RWPE1 (cell line): ENCODE data around the gene PALLD.

Experiments used
- CTCF ChIA-PET: fragments of 350-600 bp; sonication (Branson Sonifier 250); formaldehyde crosslinking; extraction: SDS; loops from one replicate; lab custom pipeline; 2021; lab: Yijun Ruan, JAX
- POLR2A ChIA-PET: fragments of 400-600 bp; formaldehyde crosslinking; extraction: SDS; loops from one replicate; lab custom pipeline; 2020; ENCODE audit warnings: antibody characterized with exemption; ENCODE audit not compliant: low non-redundant PET; lab: Yijun Ruan, JAX
- DNase-seq: peaks from one replicate; pipeline ENCODE4 v3.0.0; 2012; ENCODE audit warnings: low spot score
- H3K27ac ChIP-seq: fragments of 450-650 bp; 2 replicates; pipeline ENCODE4 v1.5.1; 2017
- TF ChIP-seq, protein P1 (sequence below): fragments of 450-650 bp; conservative IDR thresholded peaks from 2 replicates; pipeline ENCODE4 v1.5.1; 2017; ENCODE audit warnings: low read depth, mild to moderate bottlenecking

Gene PALLD

DNA sequence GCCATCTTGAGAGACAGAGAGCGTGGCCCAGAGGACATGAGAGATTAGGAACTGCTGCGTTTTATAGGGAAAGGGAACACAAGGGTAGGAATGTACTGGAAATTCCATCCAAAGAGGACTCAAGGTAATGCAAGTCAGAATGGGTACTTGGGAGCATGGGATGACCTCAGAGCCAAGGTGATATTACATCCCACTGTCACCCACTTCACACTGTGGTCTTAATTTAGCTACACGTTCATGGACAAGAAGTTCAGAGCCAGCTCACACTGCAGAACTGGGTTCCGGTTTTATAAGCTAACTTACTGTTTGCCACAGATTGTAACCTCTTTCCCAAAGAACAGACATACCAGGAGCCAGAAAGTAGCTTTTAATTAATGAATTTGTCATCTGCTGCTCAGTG lies 268.5 kb downstream of the PALLD start:
- CTCF ChIA-PET, result no interaction called here
- DNase-seq, result no peak
- POLR2A ChIA-PET, result no interaction called here
- TF ChIP-seq, protein P1, sequence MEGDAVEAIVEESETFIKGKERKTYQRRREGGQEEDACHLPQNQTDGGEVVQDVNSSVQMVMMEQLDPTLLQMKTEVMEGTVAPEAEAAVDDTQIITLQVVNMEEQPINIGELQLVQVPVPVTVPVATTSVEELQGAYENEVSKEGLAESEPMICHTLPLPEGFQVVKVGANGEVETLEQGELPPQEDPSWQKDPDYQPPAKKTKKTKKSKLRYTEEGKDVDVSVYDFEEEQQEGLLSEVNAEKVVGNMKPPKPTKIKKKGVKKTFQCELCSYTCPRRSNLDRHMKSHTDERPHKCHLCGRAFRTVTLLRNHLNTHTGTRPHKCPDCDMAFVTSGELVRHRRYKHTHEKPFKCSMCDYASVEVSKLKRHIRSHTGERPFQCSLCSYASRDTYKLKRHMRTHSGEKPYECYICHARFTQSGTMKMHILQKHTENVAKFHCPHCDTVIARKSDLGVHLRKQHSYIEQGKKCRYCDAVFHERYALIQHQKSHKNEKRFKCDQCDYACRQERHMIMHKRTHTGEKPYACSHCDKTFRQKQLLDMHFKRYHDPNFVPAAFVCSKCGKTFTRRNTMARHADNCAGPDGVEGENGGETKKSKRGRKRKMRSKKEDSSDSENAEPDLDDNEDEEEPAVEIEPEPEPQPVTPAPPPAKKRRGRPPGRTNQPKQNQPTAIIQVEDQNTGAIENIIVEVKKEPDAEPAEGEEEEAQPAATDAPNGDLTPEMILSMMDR, result no peak
- no peak overlapping the region for H3K27ac ChIP-seq

DNA sequence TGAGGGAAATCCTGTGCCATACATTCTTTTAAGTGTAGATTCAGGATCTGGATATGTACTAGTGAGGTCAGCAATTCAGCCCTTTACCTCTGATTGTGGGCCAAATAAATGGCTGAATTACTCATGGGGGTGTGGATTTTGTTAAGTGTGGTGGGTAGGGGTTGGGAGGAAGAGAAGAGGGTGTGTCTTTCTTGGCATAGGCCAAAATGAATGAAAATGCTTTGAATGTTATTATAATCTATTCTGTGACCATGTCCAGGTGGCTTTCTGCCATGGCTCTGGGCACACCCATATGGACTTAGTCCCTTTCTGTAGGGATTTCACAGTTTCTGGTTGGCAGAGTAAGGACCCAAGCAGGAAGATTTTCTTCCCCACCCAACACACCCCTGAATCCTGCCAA lies 268.9 kb downstream of the PALLD start:
- CTCF ChIA-PET, result no interaction called here
- TF ChIP-seq, protein P1, result no peak
- POLR2A ChIA-PET, result no interaction called here
- DNase-seq, result peak; percentile 71
- H3K27ac ChIP-seq, result no peak overlapping the region

DNA sequence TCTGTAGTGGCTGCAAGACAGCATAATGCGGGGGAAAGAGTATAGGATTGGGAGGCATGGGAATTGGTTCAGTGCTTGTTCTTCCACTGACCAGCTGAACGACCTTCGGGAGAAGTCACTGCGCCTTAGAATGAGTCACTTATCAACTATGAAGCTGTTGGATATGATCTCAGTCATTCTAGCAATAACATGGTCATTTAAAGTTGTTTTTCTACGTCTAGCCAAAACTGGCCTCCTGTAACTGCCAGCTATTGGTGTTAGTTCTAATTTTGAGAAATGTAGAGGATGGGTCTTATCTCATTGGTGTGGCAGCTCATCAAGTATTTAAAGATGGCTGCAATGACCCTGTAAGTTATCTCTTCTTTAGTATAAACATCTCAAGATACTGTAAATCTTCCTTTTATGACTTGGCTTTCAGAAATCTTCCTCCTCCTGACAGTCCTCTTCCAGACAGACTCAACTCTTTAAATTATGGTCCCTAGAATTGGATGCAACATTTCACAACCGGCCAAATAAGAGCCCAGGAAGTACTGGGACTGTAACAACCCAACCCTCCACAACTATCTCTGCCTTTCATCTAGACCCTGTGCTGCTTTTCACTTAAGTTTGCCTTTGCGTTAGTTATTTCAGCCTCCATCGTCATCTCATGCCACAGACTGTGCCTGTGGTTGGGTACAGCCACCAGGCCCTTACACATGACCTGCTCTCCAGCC lies 269.9 kb downstream of the PALLD start:
- TF ChIP-seq, protein P1, result no peak
- no peak for DNase-seq
- ChIA-PET POLR2A (no interaction called here), CTCF (no interaction called here)
- H3K27ac ChIP-seq, result peak overlapping the region; percentile 77

DNA sequence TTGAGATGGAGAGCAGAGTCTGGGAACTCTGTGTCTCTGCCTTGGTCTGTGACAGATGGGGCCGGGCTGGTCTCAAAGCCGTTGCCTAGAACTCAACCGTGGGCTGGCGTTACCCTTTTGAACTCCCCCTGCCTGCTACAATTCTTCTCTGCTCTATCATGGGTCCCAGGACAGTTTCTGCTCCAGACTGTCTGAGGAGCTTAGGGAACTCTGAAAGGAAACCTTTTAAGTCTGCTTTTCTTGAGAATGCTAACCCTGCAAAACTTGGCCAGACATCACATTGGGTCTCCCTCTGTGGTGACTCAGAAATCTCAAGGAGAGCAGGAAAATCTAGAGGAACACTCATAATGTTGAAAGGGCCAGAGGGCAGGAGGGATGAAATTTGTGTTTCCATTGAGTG lies 272.6 kb downstream of the PALLD start:
- no peak for DNase-seq
- ChIA-PET POLR2A (no interaction called here), CTCF (interaction anchor here (0.6 kb wide), 1 partner anchor 53 kb away, joined by 6 read pairs; no protein-coding TSS in a partner anchor)
- peak overlapping the region; percentile 46; the same call in 1 of the 2 replicates for H3K27ac ChIP-seq
- TF ChIP-seq, protein P1, result no peak

DNA sequence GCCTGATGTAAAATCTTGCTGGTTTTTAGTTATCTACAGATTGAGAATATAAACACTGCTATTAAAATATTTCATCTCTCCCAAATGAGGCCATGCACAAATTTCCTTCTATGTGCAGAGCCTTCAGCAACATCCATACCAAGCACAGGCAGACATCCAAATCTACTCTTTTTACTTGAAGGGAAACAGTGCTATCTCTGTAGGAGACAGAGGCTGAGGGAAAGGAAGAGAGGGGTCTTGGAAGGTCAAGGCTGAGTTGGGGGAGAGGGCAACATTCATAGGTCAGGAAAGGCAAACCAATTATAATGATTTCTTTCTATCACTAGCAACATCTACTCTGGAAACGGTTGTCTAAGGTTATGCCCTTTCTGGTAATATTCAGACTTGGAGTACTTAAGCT lies 273.0 kb downstream of the PALLD start:
- ChIA-PET CTCF (no interaction called here), POLR2A (no interaction called here)
- TF ChIP-seq, protein P1, result no peak
- DNase-seq, result no peak
- H3K27ac ChIP-seq, result no peak overlapping the region

DNA sequence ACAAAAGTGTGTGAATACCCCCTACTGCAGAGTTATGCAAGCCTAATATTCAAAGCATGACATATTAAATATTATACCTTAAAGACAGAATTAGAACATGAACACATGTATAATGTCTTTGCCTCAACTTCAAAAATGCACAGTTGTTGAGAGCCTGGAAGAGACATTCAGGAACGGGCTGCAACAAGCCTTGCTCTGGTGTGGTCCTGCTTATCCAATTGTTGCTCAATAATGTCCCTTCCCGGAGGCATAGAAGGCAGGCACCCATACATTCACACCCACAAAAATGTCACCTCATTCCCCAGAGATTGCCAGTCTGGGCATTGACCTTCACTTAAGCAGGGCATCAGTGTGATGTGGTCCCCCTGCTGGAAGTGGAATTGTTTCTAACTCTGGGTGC lies 274.4 kb downstream of the PALLD start:
- ChIA-PET POLR2A (no interaction called here), CTCF (no interaction called here)
- no peak for DNase-seq
- H3K27ac ChIP-seq, result no peak overlapping the region
- TF ChIP-seq, protein P1, result no peak
